SK-N-SH (cell line): ENCODE data around the gene TLR3. TPM values are rescaled to one million over a fixed set of nuclear protein-coding genes. Genes with fewer than 3 reads are reported as not detected.

ENCODE experiments used
- CTCF ChIA-PET: fragments of 300-600, 350-600 bp; formaldehyde crosslinking; extraction: SDS; loops from one replicate; lab custom pipeline; 2021; lab: Yijun Ruan, JAX
- POLR2A ChIA-PET: fragments of 350-600 bp; sonication (Branson Sonifier 250); formaldehyde crosslinking; extraction: SDS; loops from one replicate; lab custom pipeline; 2020; ENCODE audit warnings: antibody characterized with exemption, inconsistent platforms; lab: Yijun Ruan, JAX
- DNase-seq: peaks from one replicate; pipeline ENCODE4 v3.0.0; 2012
- H2AFZ ChIP-seq: fragments of 200-600 bp; sonication (generic); 2 replicates; pipeline ENCODE4 v1.8.1; 2016; ENCODE audit warnings: antibody characterized with exemption, mild to moderate bottlenecking, low read depth
- H3F3A ChIP-seq: fragments of 200-600 bp; sonication (generic); replicated peaks from 2 replicates; pipeline ENCODE3; 2016; ENCODE audit warnings: antibody characterized with exemption, mild to moderate bottlenecking; ENCODE audit not compliant: insufficient read depth
- H3K27ac ChIP-seq, 2 experiments: fragments of 200-500 bp in 1 of 2; fragments of 200-600 bp in 1 of 2; sonication (Bioruptor generic) in 1 of 2; sonication (generic), shearing (Covaris generic) in 1 of 2; 2 replicates each; pipeline versions ENCODE4 v1.5.1 to v1.6.1; 2014 to 2016; ENCODE audit warnings: low read depth in 2 of 2, inconsistent platforms in 1 of 2, low read length in 1 of 2, mild to moderate bottlenecking in 1 of 2, mixed read lengths in 1 of 2
- H3K27me3 ChIP-seq: fragments of 200-600 bp; sonication (generic), shearing (Covaris generic); 2 replicates; pipeline ENCODE4 v1.6.1; 2016; ENCODE audit warnings: mixed run types; ENCODE audit not compliant: insufficient read depth
- H3K36me3 ChIP-seq, 2 experiments: fragments of 200-500 bp in 1 of 2; fragments of 200-600 bp in 1 of 2; sonication (Bioruptor generic) in 1 of 2; sonication (generic) in 1 of 2; replicated peaks in 1 of 2; 2 replicates each; pipeline versions ENCODE3 to v1.5.1; 2014 to 2016; ENCODE audit warnings: low read length in 1 of 2, mild to moderate bottlenecking in 1 of 2; ENCODE audit not compliant: insufficient read depth in 2 of 2, control insufficient read depth in 1 of 2
- H3K4me1 ChIP-seq, 2 experiments: fragments of 200-500 bp in 1 of 2; fragments of 200-600 bp in 1 of 2; sonication (Bioruptor generic) in 1 of 2; sonication (generic), shearing (Covaris generic) in 1 of 2; 2 replicates each; pipeline versions ENCODE4 v1.5.1 to v1.6.1; 2014 to 2016; ENCODE audit warnings: low read depth in 1 of 2, low read length in 1 of 2, mixed run types in 1 of 2; ENCODE audit not compliant: insufficient read depth in 2 of 2, control insufficient read depth in 1 of 2
- H3K4me2 ChIP-seq: fragments of 200-600 bp; sonication (generic), shearing (Covaris generic); 2 replicates; pipeline ENCODE4 v1.6.1; 2017; ENCODE audit warnings: mixed run types
- H3K4me3 ChIP-seq, 2 experiments: fragments of 200-500 bp in 1 of 2; fragments of 200-600 bp in 1 of 2; sonication (Bioruptor generic) in 1 of 2; sonication (generic), shearing (Covaris generic) in 1 of 2; 2 replicates each; pipeline versions ENCODE4 v1.5.1 to v1.8.1; 2014 to 2016; ENCODE audit warnings: low read depth in 2 of 2, inconsistent platforms in 1 of 2, low read length in 1 of 2, mild to moderate bottlenecking in 1 of 2, mixed read lengths in 1 of 2, moderate library complexity in 1 of 2
- H3K79me2 ChIP-seq: fragments of 200-600 bp; sonication (generic); 2 replicates; pipeline ENCODE4 v1.8.1; 2017; ENCODE audit warnings: mild to moderate bottlenecking; ENCODE audit not compliant: insufficient read depth
- H3K9ac ChIP-seq: fragments of 200-600 bp; sonication (generic); 2 replicates; pipeline ENCODE4 v1.6.1; 2017; ENCODE audit warnings: mixed run types
- H3K9me2 ChIP-seq: fragments of 200-600 bp; sonication (generic); 2 replicates; pipeline ENCODE4 v1.6.1; 2017; ENCODE audit warnings: mixed run types
- H3K9me3 ChIP-seq: fragments of 200-600 bp; sonication (generic); 2 replicates; pipeline ENCODE4 v1.6.1; 2017; ENCODE audit warnings: mixed run types, mild to moderate bottlenecking, moderate library complexity
- H4K20me1 ChIP-seq: fragments of 200-600 bp; sonication (generic); 2 replicates; pipeline ENCODE4 v1.6.1; 2017; ENCODE audit warnings: mild to moderate bottlenecking, mixed run types; ENCODE audit not compliant: insufficient read depth
- CHD2 ChIP-seq: fragments of 150-350 bp; IDR thresholded peaks from 2 replicates; pipeline ENCODE4 v1.6.1; 2018; ENCODE audit warnings: low read length; ENCODE audit not compliant: partially characterized antibody
- ELF1 ChIP-seq: IDR thresholded peaks from 2 replicates; pipeline ENCODE4 v1.4.0; 2012
- MEF2A ChIP-seq: IDR thresholded peaks from 2 replicates; pipeline ENCODE4 v1.4.0; 2012; ENCODE audit warnings: low read depth, borderline replicate concordance
- NFIC ChIP-seq: IDR thresholded peaks from 2 replicates; pipeline ENCODE4 v1.4.0; 2012; ENCODE audit warnings: borderline replicate concordance
- NRF1 ChIP-seq: IDR thresholded peaks from 2 replicates; pipeline ENCODE4 v1.6.1; 2012; ENCODE audit warnings: low read depth, mild to moderate bottlenecking, low read length
- POLR2AphosphoS5 ChIP-seq: IDR thresholded peaks from 2 replicates; pipeline ENCODE4 v1.6.1; 2012; ENCODE audit warnings: low read depth, low read length
- RAD21 ChIP-seq: IDR thresholded peaks from 2 replicates; pipeline ENCODE4 v1.6.1; 2012; ENCODE audit warnings: mild to moderate bottlenecking, low read length
- RCOR1 ChIP-seq: fragments of 150-350 bp; IDR thresholded peaks from 2 replicates; pipeline ENCODE4 v1.6.1; 2017; ENCODE audit warnings: antibody characterized with exemption, low read length
- RXRA ChIP-seq: IDR thresholded peaks from 2 replicates; pipeline ENCODE4 v1.4.0; 2012; ENCODE audit warnings: low read depth, mild to moderate bottlenecking, borderline replicate concordance
- SMC3 ChIP-seq: IDR thresholded peaks from 2 replicates; pipeline ENCODE4 v1.6.1; 2012; ENCODE audit warnings: low read depth, low read length, improper control_type of control experiment
- WGBS: methylation state at CpG from one replicate; pipeline ENCODE4 v1.1.6; 2017; ENCODE audit warnings: low lambda C conversion rate; 5-methylcytosine and 5-hydroxymethylcytosine counted together
- polyA plus RNA-seq, 3 experiments: library from polyadenylated mRNA; depleted of rRNA; stranded (reverse); fragments of >200 nt; gene quantifications; 2 replicates each; pipeline ENCODE4 v1.2.3, GENCODE V29; 2012
- TF ChIP-seq, protein P1 (sequence below): fragments of 200-600 bp; sonication (generic); IDR thresholded peaks from 2 replicates; pipeline ENCODE4 v1.6.1; 2017; ENCODE audit warnings: antibody characterized with exemption, mild to moderate bottlenecking, moderate library complexity
- TF ChIP-seq, protein P2 (sequence below): IDR thresholded peaks from 2 replicates; pipeline ENCODE4; 2012
- TF ChIP-seq, protein P3 (sequence below): fragments of 150-350 bp; IDR thresholded peaks from 2 replicates; pipeline ENCODE4 v1.6.1; 2016; ENCODE audit warnings: mild to moderate bottlenecking, low read depth, low read length
- TF ChIP-seq, protein P4 (sequence below): IDR thresholded peaks from 2 replicates; pipeline ENCODE4 v1.6.1; 2012; ENCODE audit warnings: mild to moderate bottlenecking, low read depth, low read length, moderate library complexity
- TF ChIP-seq, protein P5 (sequence below): IDR thresholded peaks from 2 replicates; pipeline ENCODE4 v1.4.0; 2012; ENCODE audit warnings: low read depth, borderline replicate concordance

TLR3 gene
- polyA plus RNA-seq, 1 of the 3 experiments (the other 2 are of a cell fraction): 0.51 TPM

DNA sequence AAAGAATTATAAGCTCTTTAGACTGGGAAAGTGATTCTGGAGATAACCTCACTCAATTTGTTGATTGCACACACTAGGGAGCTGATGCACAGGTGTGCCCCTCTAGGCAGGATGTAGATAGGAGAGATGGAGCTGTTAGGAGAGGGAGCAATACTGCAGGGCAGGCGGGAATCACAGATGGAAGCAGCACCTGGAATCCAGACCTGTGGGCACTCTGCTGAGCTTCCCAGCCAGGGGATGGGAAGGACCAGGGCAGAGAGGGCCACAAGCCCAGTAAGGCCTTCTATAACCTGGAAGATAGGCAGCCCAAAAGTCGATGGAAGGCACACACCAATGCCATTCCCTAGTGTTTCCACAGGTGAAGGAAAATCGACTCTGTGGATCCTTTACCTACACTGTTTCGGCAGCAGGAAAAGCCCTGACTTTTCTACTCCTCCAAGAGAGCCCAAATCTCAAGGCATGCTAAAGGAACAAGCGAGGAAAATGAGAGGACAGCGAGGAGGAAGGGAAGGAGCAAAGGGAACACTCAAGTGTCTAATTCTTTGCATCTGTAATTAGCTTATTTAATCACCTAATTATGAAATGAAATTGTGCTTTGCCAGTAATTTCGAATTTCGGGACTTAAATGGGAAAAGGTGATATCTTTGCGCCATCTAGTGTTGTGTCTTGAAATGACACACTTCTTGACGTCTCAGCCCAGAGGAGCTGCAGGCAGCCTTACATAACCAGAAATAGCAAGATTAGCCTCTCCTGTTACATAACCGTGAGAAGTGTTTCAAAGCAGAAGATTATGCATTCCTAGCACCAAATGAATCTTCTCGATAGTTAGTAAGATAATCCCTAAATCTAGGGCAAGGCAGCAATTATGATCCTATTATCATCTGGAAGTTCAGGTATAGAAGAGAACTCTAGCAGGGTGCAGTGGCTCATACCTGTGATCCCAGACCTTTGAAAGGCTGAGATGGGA lies 31.0 kb upstream of the TLR3 start:
- ChIA-PET CTCF (interaction anchor here (0.6 to 5.5 kb wide), 92 partner anchors 8 to 1026 kb away, joined by 3 to 105 read pairs (median 4); partner anchors contain the start of genes ANKRD37, CCDC110, LRP2BP and TLR3), POLR2A (interaction anchor here (1.0 to 1.1 kb wide), 2 partner anchors 16 to 895 kb away, joined by 3 to 4 read pairs; partner anchors contain the start of gene SLC25A4)
- peak; percentile 61 for DNase-seq
- Histone ChIP-seq H3K4me1 (peaks cover 0 to 5% of the 10 kb centered on the region in 2 experiments; a peak in 1 of 4 replicates), H3K79me2 (no peaks in the 10 kb centered on the region), H3K4me3 (no peak overlapping the region), H3K9me2 (no peaks in the 10 kb centered on the region), H3K27ac (no peak overlapping the region), H3K36me3 (no peaks in the 10 kb centered on the region), H3K9me3 (no peaks in the 10 kb centered on the region), H3K4me2 (no peak overlapping the region), H2AFZ (no peak overlapping the region), H3K9ac (no peak overlapping the region), H4K20me1 (no peaks in the 10 kb centered on the region), H3K27me3 (no peaks in the 10 kb centered on the region), H3F3A (no peaks in the 10 kb centered on the region)
- 9% methylated on average over 12 of the region's 12 CpGs for WGBS
- TF ChIP-seq SMC3: peak; percentile 71
- peak; percentile 9 for TF ChIP-seq CHD2
- no peak for TF ChIP-seq ELF1
- TF ChIP-seq, protein P1, sequence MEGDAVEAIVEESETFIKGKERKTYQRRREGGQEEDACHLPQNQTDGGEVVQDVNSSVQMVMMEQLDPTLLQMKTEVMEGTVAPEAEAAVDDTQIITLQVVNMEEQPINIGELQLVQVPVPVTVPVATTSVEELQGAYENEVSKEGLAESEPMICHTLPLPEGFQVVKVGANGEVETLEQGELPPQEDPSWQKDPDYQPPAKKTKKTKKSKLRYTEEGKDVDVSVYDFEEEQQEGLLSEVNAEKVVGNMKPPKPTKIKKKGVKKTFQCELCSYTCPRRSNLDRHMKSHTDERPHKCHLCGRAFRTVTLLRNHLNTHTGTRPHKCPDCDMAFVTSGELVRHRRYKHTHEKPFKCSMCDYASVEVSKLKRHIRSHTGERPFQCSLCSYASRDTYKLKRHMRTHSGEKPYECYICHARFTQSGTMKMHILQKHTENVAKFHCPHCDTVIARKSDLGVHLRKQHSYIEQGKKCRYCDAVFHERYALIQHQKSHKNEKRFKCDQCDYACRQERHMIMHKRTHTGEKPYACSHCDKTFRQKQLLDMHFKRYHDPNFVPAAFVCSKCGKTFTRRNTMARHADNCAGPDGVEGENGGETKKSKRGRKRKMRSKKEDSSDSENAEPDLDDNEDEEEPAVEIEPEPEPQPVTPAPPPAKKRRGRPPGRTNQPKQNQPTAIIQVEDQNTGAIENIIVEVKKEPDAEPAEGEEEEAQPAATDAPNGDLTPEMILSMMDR: peak; percentile 80
- no peak for TF ChIP-seq POLR2AphosphoS5
- TF ChIP-seq RAD21: peak; percentile 91
- TF ChIP-seq MEF2A: no peak

DNA sequence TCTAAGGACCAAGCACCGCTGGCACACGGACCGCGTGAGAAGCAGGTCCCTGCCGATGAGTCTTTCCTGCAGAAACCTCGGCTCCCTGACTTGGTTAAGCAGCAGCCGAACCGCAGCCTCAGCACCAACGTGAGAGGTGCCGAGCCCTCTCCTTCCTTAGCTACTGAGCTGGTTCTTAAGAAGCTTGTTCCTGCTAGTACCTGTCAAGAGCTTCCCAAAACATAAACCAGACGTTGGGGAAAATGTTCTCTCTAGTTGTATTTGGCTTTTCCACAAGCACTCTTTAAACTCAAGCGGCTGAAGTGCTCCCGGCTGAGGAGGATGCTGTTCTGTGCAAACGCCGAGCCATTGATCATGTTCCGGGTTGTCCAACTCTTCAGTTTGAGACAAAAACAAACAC lies 29.3 kb upstream of the TLR3 start:
- Histone ChIP-seq H3K27ac (no peak overlapping the region), H3K79me2 (no peaks in the 10 kb centered on the region), H3K9me3 (no peaks in the 10 kb centered on the region), H3K4me1 (peaks cover 0 to 5% of the 10 kb centered on the region in 2 experiments; a peak in 1 of 4 replicates), H2AFZ (no peak overlapping the region), H3K9me2 (no peaks in the 10 kb centered on the region), H3K36me3 (no peaks in the 10 kb centered on the region), H3K4me3 (no peak overlapping the region), H3K27me3 (no peaks in the 10 kb centered on the region), H3K9ac (no peak overlapping the region), H4K20me1 (no peaks in the 10 kb centered on the region), H3F3A (no peaks in the 10 kb centered on the region), H3K4me2 (no peak overlapping the region)
- no peak for DNase-seq
- 65% methylated on average over 15 of the region's 16 CpGs for WGBS
- ChIA-PET POLR2A (interaction anchor here (0.8 kb wide), 1 partner anchor 105 kb away, joined by 3 read pairs; no protein-coding TSS in a partner anchor), CTCF (interaction anchor here (0.7 to 5.5 kb wide), 10 partner anchors 10 to 1000 kb away, joined by 3 to 105 read pairs (median 4); partner anchors contain the start of gene CCDC110)
- TF ChIP-seq MEF2A (no peak), RCOR1 (no peak), NRF1 (no peak), RXRA (no peak), NFIC (no peak), RAD21 (no peak)
- TF ChIP-seq, protein P2, sequence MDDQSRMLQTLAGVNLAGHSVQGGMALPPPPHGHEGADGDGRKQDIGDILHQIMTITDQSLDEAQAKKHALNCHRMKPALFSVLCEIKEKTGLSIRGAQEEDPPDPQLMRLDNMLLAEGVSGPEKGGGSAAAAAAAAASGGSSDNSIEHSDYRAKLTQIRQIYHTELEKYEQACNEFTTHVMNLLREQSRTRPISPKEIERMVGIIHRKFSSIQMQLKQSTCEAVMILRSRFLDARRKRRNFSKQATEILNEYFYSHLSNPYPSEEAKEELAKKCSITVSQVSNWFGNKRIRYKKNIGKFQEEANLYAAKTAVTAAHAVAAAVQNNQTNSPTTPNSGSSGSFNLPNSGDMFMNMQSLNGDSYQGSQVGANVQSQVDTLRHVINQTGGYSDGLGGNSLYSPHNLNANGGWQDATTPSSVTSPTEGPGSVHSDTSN: no peak
- TF ChIP-seq, protein P3, sequence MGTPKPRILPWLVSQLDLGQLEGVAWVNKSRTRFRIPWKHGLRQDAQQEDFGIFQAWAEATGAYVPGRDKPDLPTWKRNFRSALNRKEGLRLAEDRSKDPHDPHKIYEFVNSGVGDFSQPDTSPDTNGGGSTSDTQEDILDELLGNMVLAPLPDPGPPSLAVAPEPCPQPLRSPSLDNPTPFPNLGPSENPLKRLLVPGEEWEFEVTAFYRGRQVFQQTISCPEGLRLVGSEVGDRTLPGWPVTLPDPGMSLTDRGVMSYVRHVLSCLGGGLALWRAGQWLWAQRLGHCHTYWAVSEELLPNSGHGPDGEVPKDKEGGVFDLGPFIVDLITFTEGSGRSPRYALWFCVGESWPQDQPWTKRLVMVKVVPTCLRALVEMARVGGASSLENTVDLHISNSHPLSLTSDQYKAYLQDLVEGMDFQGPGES: no peak
- TF ChIP-seq, protein P4, sequence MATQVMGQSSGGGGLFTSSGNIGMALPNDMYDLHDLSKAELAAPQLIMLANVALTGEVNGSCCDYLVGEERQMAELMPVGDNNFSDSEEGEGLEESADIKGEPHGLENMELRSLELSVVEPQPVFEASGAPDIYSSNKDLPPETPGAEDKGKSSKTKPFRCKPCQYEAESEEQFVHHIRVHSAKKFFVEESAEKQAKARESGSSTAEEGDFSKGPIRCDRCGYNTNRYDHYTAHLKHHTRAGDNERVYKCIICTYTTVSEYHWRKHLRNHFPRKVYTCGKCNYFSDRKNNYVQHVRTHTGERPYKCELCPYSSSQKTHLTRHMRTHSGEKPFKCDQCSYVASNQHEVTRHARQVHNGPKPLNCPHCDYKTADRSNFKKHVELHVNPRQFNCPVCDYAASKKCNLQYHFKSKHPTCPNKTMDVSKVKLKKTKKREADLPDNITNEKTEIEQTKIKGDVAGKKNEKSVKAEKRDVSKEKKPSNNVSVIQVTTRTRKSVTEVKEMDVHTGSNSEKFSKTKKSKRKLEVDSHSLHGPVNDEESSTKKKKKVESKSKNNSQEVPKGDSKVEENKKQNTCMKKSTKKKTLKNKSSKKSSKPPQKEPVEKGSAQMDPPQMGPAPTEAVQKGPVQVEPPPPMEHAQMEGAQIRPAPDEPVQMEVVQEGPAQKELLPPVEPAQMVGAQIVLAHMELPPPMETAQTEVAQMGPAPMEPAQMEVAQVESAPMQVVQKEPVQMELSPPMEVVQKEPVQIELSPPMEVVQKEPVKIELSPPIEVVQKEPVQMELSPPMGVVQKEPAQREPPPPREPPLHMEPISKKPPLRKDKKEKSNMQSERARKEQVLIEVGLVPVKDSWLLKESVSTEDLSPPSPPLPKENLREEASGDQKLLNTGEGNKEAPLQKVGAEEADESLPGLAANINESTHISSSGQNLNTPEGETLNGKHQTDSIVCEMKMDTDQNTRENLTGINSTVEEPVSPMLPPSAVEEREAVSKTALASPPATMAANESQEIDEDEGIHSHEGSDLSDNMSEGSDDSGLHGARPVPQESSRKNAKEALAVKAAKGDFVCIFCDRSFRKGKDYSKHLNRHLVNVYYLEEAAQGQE: no peak
- TF ChIP-seq, protein P5, sequence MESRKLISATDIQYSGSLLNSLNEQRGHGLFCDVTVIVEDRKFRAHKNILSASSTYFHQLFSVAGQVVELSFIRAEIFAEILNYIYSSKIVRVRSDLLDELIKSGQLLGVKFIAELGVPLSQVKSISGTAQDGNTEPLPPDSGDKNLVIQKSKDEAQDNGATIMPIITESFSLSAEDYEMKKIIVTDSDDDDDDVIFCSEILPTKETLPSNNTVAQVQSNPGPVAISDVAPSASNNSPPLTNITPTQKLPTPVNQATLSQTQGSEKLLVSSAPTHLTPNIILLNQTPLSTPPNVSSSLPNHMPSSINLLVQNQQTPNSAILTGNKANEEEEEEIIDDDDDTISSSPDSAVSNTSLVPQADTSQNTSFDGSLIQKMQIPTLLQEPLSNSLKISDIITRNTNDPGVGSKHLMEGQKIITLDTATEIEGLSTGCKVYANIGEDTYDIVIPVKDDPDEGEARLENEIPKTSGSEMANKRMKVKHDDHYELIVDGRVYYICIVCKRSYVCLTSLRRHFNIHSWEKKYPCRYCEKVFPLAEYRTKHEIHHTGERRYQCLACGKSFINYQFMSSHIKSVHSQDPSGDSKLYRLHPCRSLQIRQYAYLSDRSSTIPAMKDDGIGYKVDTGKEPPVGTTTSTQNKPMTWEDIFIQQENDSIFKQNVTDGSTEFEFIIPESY: no peak
